ENCODE results near the gene KIF27.

- TF ChIP-seq, protein P1, sequence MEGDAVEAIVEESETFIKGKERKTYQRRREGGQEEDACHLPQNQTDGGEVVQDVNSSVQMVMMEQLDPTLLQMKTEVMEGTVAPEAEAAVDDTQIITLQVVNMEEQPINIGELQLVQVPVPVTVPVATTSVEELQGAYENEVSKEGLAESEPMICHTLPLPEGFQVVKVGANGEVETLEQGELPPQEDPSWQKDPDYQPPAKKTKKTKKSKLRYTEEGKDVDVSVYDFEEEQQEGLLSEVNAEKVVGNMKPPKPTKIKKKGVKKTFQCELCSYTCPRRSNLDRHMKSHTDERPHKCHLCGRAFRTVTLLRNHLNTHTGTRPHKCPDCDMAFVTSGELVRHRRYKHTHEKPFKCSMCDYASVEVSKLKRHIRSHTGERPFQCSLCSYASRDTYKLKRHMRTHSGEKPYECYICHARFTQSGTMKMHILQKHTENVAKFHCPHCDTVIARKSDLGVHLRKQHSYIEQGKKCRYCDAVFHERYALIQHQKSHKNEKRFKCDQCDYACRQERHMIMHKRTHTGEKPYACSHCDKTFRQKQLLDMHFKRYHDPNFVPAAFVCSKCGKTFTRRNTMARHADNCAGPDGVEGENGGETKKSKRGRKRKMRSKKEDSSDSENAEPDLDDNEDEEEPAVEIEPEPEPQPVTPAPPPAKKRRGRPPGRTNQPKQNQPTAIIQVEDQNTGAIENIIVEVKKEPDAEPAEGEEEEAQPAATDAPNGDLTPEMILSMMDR (IDR thresholded peaks at IDR 0.05; ENCODE audit: low read length): no peak
- no peak for TF ChIP-seq EZH2phosphoT487 (IDR thresholded peaks at IDR 0.05; ENCODE audit: low read length)
These were observed 37.8 kb upstream of the KIF27 start for GRCh38 chr9:83959061-83959460.
